ENCODE measurements around the gene KRT7.
"Not testable (repeated sequence)": the region's sequence is repeated elsewhere in the genome, so short reads cannot be mapped to it uniquely, and the experiment has no call there.

The KRT7 gene

DNA sequence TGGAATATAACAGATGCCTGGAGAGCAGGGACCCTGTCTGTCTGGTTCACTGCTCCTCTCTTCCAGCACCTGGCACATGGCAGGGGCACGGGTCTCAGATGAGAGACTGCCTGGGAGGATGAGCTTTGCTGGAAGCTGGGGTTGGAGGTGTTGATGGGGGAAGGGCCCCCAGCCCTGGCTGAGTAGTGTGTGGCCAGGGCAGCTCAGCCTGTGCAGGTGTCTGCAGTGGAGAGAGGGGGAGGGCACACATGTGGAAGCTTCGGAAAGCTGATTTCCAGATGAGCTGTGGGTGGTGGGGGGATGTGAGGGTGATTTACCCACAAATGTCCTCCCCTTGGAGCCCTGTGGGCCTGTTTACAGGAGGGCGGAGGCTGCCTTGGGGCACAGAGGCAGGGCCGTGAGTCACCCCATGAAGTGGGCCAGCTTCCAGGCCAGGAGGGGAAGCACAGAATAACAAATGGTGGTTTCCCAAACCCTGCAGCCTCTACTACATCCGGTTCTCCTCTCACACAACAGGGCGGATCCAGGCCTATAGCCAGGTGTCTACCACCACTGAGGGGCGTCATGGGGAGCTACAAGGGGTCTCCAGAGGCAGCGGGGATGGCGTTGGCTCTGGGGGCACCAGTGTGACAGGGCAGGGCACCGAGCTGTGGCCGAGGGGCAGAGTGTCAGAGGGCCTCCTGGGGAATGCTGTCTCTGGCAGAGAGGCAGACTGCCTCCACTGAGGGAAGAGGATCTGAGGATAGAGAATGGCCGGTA lies 11.0 kb downstream of the KRT7 start:
- DNase-seq (ENCODE audit: low read depth in 2 of 2), result peak; percentile 58 to 64

DNA sequence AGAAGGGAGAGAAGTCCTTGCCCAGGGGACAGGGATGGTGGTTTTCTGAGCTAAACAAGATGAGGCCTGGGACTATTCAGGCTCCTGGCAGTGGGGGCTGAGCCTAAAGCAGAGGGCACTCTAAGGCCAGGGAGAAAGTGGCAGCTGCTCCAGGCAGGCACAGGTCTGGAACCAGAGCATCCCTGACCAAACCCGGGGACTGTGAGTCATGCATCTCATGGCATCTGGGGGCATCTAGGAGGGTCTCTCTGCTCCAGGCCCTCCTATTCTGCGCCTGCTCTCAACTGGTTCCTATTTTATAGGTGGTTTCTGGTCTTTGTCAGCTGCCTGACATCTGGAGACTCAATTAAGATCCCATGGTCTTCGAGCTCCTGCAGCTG lies 11.6 kb downstream of the KRT7 start:
- DNase-seq (ENCODE audit: low read depth in 2 of 2), result no peak

DNA sequence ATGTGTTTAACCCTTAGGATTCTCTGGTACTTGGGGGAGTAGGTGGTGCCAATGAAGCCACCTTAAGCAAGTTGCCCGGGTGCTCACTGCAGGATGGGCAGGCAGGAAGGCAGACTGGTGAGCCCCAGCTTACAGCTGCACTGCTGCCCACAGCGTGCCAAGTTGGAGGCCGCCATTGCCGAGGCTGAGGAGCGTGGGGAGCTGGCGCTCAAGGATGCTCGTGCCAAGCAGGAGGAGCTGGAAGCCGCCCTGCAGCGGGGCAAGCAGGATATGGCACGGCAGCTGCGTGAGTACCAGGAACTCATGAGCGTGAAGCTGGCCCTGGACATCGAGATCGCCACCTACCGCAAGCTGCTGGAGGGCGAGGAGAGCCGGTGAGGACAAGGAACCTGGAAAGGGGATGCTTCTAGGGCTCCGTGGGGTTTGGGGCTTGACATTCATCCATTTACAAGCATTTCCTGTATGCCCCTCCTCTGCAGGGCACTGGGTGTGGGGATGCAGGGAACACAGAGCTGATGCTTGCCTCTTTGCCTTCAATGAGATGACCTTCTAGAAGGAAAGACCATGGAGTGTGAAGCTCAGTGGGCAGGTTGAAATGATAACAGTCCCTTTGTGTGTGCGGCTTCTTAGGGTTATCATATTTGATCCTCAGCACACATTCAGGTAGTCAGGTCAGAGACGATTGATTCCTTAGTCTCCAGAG lies 12.4 kb downstream of the KRT7 start:
- no peak for DNase-seq (ENCODE audit: low read depth in 2 of 2)

DNA sequence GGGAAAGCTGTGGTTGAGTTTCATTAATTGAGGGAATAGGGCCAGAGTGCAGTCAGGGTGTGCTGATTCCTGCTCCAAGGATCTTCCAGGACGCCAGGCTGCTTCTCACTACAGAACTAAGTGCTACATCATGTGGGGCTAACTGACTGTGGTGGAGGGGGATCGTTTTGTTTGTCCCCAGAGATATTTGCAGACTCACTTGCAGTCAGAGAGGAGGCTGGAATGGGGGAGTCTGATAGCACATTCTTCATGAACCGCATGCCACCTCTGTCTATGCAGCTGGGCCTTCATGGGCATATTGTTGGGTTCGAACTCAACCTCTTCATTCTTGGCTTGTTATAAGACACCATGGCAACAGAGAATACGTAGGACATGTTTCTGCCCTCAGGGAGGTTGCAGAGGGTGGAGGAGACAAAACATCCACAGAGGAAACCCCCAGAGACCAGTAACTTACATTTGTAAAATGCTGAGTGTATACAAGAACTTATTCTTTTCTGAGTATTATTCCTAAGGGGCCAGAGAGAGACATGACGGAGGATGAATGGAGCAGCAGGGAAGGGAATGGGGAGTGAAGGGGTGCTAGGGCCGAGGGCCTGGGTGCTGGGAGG lies 13.0 kb downstream of the KRT7 start:
- DNase-seq (ENCODE audit: low read depth in 2 of 2), result no peak

DNA sequence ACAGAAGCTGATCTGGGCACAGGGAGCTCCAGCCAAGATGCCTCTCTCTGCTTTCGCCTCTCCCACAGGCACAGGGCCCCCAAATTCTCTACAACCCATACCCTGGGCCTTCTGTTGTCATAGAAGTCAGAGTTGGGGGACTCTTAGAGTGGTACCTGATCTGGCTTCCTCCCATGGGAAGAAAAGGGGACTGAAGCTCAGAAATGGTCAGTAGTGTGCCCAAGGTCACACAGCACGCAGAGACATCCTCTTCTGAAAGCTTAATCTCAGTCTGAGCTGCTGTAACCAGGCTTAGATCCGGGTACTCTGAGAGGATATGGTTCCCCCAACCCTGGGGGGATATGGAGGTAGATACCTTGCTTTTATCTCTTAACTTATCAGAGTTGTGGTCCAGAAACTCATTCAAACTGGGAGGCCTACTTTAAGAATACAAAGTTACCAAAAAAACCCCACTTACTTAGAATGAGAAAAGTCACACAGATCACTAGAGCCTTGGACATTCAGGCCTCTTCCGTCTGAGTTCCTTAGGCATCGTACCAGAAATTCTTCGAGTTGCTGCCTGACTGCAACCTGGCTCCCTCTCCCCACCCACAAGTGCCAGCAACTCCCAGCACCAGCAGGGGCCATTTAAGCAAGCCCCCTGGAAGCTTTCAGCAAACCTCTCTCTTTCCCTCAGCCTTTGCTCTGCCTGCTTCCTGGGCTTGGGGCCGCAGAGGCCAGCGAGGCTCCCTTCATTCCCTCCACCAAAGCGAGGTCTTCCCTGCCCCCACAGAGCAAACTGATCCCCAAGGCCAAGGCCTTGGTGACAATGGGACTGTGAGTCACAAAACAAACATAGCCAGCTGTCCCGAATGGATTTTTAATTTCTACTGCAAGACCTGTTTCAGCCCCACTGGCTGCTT lies 13.9 kb downstream of the KRT7 start:
- DNase-seq (ENCODE audit: low read depth in 2 of 2), result no peak

DNA sequence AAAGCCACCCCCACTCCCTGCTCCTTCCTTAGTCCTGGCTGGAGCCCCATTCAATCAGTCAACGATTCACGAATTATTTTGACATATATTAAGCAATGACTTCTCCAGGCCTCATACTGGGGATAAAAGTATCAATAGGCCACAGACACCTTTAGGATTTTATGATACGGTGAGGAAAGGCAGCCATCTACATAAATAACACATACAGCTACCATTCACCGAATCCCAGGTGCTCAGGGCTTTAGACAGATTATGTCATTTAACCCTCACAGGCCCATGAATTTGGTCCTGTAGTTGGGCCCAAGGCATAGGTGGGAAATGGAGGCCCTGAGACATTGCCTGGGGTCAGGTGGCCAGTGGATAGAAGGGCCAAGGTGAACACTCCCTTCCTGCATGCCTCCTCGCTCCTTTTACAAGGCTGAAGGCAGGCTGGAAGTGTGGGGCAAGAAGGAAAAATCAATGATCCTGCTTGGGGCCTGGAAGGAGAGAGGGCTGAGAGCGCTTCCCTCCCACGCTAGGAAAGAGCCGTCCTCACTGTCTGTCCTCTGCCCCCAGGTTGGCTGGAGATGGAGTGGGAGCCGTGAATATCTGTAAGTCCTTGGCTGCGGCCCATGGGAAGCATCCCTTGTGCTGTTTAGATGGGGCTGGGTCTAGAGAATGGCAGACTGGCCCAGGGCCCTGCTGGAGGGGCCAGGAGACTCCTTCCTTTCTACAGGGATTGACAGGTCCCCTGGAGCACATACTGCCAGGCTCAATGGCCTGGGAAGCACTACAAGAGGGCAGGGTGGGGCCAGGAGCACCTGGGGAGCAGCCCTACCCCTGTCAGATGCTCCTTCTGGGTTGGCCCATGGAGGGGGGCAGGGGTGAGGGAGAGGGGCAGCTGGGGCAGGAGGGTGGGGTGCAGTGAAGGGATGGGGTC lies 14.8 kb downstream of the KRT7 start:
- DNase-seq (ENCODE audit: low read depth in 2 of 2), result no peak

DNA sequence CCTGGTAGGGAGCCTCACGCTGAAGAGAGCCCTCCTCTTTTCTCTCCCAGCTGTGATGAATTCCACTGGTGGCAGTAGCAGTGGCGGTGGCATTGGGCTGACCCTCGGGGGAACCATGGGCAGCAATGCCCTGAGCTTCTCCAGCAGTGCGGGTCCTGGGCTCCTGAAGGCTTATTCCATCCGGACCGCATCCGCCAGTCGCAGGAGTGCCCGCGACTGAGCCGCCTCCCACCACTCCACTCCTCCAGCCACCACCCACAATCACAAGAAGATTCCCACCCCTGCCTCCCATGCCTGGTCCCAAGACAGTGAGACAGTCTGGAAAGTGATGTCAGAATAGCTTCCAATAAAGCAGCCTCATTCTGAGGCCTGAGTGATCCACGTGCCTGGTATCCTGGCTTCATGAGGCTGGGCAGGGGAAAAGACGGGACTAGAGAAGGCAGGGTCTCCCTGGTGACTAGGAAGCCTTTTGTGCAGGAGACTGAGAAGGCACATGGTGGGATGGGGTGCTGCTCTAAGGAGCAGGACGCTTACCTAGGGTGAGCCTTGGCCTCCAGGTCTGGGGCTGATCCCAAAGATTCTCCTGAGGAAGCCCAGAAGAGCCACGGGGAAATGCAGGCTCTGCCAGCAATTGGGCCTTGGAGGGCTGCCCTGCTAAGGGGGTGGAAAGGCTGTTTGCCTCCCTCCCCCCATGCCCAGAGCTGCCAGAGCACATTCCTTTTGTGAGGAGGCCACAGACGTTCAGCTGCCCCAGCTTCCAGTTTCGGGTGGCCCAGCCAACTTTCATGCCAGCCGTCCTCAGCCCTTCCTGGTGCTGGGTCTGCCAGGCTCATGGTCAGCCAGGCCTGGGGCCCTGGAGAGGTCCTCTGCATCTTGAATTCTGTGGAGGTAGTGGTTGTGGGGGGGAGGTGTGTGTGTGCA lies 15.8 kb downstream of the KRT7 start:
- no peak for DNase-seq (ENCODE audit: low read depth in 2 of 2)

DNA sequence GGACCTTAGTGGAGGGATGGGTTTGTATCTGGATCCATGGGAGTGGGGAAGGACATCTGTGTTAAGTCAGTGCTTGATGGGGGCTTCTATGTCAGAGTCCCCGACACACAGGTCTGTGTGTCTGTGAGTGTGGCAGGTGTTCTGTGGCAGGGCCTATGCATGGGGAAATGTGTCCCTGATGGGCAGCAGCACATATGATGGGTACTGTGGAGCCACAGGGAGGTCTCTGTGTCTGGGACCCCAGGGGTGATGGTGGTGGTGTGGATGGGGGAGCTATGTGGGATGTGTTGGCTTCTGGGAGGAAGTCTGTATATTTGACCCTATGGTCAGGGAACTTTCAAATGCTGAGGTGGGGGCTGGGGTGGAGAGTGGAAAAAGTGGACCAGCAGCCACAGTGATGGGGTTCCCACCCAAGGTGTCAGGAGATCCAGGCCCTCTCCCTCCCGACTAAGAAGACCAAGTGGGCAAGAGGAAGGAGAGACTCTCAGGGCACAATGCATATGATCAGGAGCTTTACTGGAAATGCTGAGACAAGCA lies 16.5 kb downstream of the KRT7 start:
- no peak for DNase-seq (ENCODE audit: low read depth in 2 of 2)

DNA sequence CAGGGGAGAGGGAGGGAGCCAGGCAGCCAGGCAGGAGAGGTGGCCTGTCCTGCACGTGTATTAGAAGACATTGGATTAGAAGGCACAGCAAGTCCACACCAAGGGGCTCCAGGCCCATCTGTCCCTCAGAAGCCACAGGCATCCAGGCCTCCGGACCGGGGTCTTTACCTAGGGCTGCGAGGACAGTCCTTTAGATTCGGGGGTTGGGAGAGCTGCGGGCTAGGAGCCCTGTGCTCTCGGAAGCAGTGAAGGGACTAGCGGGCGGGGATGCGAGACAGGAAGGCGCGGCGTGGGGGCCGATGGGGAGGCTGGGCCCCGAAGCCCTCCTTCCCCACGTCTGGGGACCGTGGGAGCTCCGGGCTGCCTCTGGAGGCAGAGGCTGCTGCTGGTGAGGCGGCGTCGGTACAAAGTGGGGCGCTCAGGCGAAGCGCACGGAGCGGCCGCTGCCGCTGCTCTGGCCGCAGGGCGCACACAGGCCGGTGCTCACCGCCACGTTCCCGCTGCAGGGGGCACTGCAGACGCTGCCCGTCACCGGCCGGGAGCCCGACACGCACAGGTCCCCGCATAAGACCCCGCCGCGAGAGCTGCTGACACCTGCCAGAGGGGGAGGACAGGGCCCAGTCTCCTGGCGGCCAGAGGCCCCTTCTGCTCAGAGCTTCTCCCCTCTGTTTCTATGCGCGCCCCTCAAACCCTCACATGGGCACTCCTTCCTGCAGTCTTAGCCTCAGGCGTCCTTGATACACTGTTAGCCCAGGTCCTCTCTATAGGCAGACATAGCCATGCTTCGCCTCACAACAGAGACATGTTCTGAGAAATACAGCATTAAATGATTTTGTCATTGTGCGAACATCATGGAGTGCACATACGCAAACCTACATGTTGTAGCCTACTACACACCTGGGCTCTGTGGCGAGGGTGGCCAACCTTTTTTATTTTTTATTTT lies 17.3 kb downstream of the KRT7 start:
- no peak for DNase-seq (ENCODE audit: low read depth in 2 of 2)

DNA sequence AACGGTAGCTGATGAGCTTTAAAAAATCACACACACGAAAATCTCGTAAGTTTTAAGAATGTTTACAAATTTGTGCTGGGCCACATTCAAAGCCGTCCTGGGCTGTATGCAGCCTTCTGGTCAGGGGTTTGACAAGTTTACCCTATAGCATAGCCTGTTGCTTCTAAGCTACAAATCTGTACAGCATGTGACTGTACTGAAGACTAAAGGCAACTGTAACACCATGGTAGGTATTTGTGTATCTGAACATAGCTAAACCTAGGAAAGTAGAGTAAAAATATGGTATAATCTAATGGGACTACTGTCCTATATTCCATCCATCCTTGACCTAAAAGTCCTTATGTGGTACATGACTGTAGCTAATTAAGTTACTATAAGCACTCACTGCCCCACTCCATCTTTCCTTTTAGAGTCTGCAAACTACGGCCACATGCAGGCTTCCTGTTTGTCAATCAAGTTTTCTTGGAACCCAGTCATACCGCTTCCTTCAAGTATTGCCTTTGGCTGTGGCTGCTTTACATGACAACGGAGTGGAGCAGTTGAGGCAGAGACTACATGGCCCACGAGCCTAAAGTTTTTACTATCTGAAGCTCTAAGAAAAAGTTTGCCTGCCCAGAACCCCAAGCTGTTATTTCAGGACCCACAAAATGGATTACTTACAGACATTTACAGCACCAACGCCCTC lies 18.5 kb downstream of the KRT7 start:
- DNase-seq (ENCODE audit: low read depth in 2 of 2), result no peak

DNA sequence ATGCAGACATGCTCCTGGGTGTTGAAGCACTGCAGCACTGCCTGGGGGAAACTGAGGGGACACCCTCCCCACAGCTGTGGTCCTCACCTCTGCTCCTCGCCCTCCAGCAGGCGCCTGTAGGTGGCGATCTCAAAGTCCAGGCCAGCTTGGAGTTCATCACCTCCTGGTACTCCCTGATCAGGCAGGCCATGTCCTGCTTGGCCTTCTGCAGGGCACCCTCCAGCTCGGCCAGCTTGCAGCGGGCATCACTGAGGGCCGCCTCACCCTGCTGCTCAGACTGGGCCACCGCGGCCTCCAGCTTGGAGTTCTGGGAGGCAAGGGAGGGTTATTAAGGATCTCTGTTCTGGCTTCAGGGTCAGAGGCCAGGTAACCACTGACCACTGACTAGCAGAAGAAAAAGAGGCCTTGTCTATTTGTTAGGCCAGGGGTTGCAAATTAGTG lies 19.2 kb downstream of the KRT7 start:
- DNase-seq (ENCODE audit: low read depth in 2 of 2), result not testable (repeated sequence)

DNA sequence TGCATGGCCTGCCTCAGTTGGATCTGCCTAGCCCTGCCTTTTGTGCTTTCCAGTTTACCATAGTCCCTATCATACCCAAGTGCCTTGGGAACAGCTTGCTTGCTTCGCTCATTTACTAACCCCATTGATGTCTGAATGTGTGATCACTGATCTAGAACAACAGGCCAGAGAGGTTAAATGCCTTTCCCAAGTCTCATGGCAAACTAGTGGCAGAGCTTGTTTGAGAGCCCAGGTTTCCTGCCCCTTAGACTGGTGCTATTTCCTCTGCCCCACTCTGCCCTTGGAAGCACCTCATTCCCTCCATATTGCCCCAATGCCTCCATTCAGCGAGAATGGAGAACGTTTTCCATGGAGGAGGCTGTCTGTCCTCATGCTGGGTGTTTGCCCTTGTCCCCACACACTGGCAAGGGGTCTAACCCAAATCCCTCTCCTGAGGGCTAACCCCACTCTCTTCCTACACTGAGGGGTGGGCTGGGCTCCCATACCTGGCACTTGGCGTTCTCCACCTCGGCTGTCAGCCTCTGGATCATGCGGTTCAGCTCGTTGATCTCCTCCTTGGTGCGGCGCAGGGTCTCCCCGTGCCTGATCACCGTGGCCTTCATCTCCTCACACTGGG lies 19.8 kb downstream of the KRT7 start:
- no peak for DNase-seq (ENCODE audit: low read depth in 2 of 2)

DNA sequence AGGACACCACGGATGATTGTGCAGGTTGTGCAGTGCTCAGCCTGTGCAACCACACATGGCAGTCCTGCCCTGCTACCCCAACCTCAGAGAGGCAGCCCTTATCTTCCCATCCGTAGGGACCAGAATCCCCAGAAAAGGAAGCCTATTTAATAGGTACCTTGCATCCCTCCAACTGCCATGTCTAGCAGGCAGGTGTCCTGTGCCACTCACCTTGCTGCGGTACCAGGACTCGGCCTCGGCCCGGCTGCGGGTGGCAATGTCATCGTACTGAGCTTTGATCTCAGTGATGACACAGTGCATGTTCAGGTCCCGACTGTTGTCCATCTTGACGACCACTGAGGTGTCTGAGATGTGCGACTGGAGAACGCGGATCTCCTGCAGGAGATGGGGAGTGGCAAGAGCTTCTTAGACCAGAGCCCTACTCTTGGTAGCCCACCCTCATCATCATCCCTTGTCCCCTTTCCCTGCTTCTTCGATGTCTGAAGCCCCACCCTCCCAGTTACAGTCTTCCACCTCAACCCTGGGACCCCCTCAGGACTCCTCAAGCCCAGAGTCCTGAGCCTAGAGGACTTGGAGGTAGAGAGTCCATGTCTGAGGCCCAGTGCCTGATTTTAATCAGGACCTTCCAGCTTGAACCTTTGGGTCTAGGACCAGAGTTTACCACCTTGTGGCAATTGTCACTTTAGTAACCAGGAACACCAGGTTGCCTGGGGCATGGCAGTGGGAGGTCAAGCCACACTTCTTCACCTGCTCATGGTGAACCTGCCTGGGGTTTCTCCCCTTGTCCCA lies 20.5 kb downstream of the KRT7 start:
- no peak for DNase-seq (ENCODE audit: low read depth in 2 of 2)

DNA sequence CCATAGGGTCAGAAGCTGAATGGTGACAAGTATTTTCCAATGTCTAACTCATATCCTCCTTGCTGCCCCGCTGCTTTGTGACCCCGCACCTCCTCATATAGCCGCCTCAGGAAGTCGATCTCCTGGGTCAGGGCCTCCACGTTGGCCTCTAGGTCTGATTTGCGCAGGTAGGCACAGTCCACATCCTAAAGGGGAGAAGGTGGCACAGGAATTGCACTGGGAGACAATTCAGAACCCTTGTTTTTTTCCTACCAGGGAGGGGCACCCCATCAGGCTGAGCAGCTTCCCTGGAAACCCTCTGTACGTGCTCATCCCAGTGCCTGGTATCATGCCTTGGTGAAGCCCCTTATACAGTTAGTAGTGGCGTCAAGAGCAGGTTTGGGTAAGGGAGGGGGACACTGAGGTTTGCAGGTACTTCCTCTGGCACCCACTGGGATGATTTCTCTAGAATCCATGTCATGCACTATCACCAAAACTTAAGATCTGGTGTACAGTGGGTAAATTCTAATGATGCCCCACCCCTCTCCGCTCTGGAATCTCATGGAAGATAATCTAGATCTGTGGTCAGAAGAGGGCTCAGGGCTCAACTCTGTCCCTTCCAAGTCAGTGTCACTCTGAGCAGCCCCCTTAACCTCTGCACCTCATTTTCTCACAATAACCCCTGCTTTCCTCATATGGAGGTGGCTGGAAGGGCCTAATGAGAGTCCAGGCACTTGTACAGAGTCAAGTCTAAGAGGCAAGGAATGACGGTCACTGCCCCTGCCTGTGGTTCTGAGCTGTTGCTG lies 21.3 kb downstream of the KRT7 start:
- DNase-seq (ENCODE audit: low read depth in 2 of 2), result no peak

DNA sequence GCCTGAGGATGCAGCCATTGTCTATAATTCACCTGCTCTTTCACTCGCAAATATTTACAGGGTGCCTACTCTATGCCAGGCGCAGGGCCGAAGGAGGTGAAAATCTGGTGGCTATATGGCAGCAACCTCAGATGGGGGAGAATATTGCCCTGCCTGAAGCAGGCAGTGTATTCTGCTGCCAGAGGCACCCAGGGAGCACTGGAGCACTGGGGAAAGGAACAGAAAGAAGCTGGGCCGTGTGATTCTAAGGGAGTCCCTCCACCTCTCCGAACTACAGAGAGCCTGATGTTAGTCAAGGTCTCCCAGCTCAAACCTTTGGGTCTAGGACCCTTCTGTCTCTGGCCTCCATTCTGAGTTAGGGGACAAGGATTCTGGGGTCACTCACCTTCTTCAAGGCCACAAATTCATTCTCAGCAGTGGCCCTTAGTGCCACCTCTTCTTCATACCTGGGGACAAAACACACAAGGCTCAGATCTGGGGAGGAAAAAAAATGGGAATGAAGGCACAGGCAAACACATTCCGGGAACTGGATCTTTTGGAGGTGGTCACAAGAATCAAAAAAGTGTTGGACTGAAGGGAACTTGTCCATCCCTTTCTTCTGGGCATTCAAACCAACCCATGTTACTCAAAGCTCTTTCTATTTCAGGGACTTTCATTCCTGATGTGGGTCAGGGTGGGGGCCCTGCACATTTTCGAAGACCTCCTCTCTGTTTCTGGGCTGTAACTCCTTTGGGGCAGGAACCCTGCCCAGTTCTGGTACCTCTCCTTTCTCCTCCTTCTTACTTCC lies 22.1 kb downstream of the KRT7 start:
- DNase-seq (ENCODE audit: low read depth in 2 of 2), result no peak

All from stimulated activated CD8-positive, alpha-beta memory T cell treated with anti-CD3 and anti-CD28 coated beads, Interleukin-2, amount 100 ng/mL, for 48 hours (primary cell).